ENCODE results near the gene MYT1. TPM values are rescaled to one million over a fixed set of nuclear protein-coding genes. Genes with fewer than 3 reads are reported as not detected.

MYT1 gene
- total and polyA plus RNA-seq, 2 of the 13 experiments (the other 11 are each of a cell fraction or from before 2014, with no cell fraction given): 0.58 to 2.5 TPM

GRCh38 chr20:64146936-64147477, 17.2 kb upstream of the MYT1 start:
- intact Hi-C loops (cut with micrococcal nuclease; ENCODE audit: unreplicated experiment): no loop called here
- WGBS (ENCODE audit: low lambda C conversion rate): 38% methylated on average over 10 of the region's 12 CpGs
- DNase-seq (ENCODE audit: low spot score): no peak
- no peak for FAIRE-seq
- H4K20me1 ChIP-seq (ENCODE audit: insufficient read depth, low read length): no peaks in the 10 kb centered on the region
- TF ChIP-seq MXD3 (CRISPR knock-in tag; IDR thresholded peaks at IDR 0.05): no peak
- POLR2A ChIA-PET: no interaction called here
- no peak for ATAC-seq
- no peak overlapping the region for H3K27ac ChIP-seq (ENCODE audit: extremely low read length, insufficient read depth, low read length)
- H3K27me3 ChIP-seq (ENCODE audit: control insufficient read depth in 1 of 2, insufficient read depth in 2 of 2, low read length in 2 of 2): peaks cover 2 to 21% of the 10 kb centered on the region in 2 experiments; a peak in 3 of 5 replicates
- no peak overlapping the region for H2AFZ ChIP-seq (ENCODE audit: low read length)
- in situ Hi-C loops (cut with HindIII; ENCODE audit: extremely low pct_ligation_motif_present, low pct_unique_long_range_greater_than_20kb): no loop called here
- peaks cover 26% of the 10 kb centered on the region for H3K9me3 ChIP-seq (ENCODE audit: low read length)
- no peak overlapping the region for H3K4me3 ChIP-seq (replicated peaks in 1 of 3; ENCODE audit: insufficient read depth in 1 of 3, low read depth in 2 of 3, low read length in 3 of 3)
- H3K79me2 ChIP-seq (ENCODE audit: insufficient read depth, low read length): no peaks in the 10 kb centered on the region
- H3K4me1 ChIP-seq (ENCODE audit: insufficient read depth, low read length): peaks cover 4% of the 10 kb centered on the region; the same call in 1 of the 2 replicates
- no TSS peak for BruUV-seq (replicated peaks)
- no peaks in the 10 kb centered on the region for H3K36me3 ChIP-seq (replicated peaks in 1 of 2; ENCODE audit: control insufficient read depth in 1 of 2, insufficient read depth in 2 of 2, low read length in 2 of 2)
- H3K9ac ChIP-seq (ENCODE audit: insufficient read depth, low read depth, low read length): no peak overlapping the region
- H3K4me2 ChIP-seq (ENCODE audit: low read depth, low read length): no peak overlapping the region
- CTCF ChIA-PET (ENCODE audit: low intra/inter-chr PET ratio, low total read pairs): no interaction called here

DNA sequence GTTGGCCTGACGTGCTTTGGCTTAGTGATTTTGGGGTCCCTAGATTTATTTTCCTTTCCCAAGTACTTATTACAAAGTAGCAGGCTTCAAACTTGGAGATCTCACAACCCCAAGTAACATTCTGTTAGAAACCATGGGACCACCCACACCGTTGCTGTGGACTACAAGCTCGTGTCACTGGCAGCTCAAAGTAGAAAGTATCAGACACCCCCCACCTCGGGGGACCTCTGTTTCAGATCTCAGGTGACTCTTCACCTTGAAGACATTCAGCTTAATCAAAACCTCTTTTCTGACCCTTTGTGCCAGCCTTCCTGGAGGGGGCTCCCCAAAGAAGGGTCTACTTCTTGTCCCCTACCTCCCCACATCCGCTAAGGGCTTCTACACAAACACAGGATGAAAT, 15.7 kb upstream of the MYT1 start:
- H3K36me3 ChIP-seq (replicated peaks in 1 of 2; ENCODE audit: control insufficient read depth in 1 of 2, insufficient read depth in 2 of 2, low read length in 2 of 2): no peaks in the 10 kb centered on the region
- no peak overlapping the region for H3K4me3 ChIP-seq (replicated peaks in 1 of 3; ENCODE audit: insufficient read depth in 1 of 3, low read depth in 2 of 3, low read length in 3 of 3)
- no peak overlapping the region for H2AFZ ChIP-seq (ENCODE audit: low read length)
- CTCF ChIA-PET (ENCODE audit: low intra/inter-chr PET ratio, low total read pairs): no interaction called here
- no TSS peak for BruUV-seq (replicated peaks)
- H3K9ac ChIP-seq (ENCODE audit: insufficient read depth, low read depth, low read length): no peak overlapping the region
- FAIRE-seq (no peak), DNase-seq (ENCODE audit: low spot score) (no peak), ATAC-seq (no peak)
- 11% methylated on average over 5 of the region's 5 CpGs for WGBS (ENCODE audit: low lambda C conversion rate)
- intact Hi-C loops (cut with micrococcal nuclease; ENCODE audit: unreplicated experiment): no loop called here
- peaks cover 26% of the 10 kb centered on the region for H3K9me3 ChIP-seq (ENCODE audit: low read length)
- H3K79me2 ChIP-seq (ENCODE audit: insufficient read depth, low read length): no peaks in the 10 kb centered on the region
- peaks cover 5 to 23% of the 10 kb centered on the region in 2 experiments; a peak in 4 of 5 replicates for H3K27me3 ChIP-seq (ENCODE audit: control insufficient read depth in 1 of 2, insufficient read depth in 2 of 2, low read length in 2 of 2)
- H4K20me1 ChIP-seq (ENCODE audit: insufficient read depth, low read length): no peaks in the 10 kb centered on the region
- POLR2A ChIA-PET: no interaction called here
- H3K27ac ChIP-seq (ENCODE audit: extremely low read length, insufficient read depth, low read length): no peak overlapping the region
- peaks cover 12% of the 10 kb centered on the region; the same call in 1 of the 2 replicates for H3K4me1 ChIP-seq (ENCODE audit: insufficient read depth, low read length)
- in situ Hi-C loops (cut with HindIII; ENCODE audit: extremely low pct_ligation_motif_present, low pct_unique_long_range_greater_than_20kb): no loop called here
- no peak overlapping the region for H3K4me2 ChIP-seq (ENCODE audit: low read depth, low read length)
- no peak for TF ChIP-seq SNAI1 (CRISPR knock-in tag; IDR thresholded peaks at IDR 0.05; ENCODE audit: borderline replicate concordance)
- no peak for TF ChIP-seq ZNF451 (CRISPR knock-in tag; IDR thresholded peaks at IDR 0.05)
- no peak for TF ChIP-seq ZNF354B (CRISPR knock-in tag; IDR thresholded peaks at IDR 0.05)
- no peak for TF ChIP-seq ZSCAN12 (CRISPR knock-in tag; IDR thresholded peaks at IDR 0.05)
- no peak for TF ChIP-seq ZNF563 (CRISPR knock-in tag; IDR thresholded peaks at IDR 0.05)
- TF ChIP-seq THAP11 (CRISPR knock-in tag; IDR thresholded peaks at IDR 0.05): no peak
- no peak for TF ChIP-seq ZBTB34 (CRISPR knock-in tag; IDR thresholded peaks at IDR 0.05)
- TF ChIP-seq SOX5 (CRISPR knock-in tag; IDR thresholded peaks at IDR 0.05; ENCODE audit: borderline replicate concordance): no peak
- TF ChIP-seq GMEB2 (CRISPR knock-in tag; IDR thresholded peaks at IDR 0.05; ENCODE audit: low read depth): no peak
- TF ChIP-seq ZNF101 (CRISPR knock-in tag; IDR thresholded peaks at IDR 0.05; ENCODE audit: borderline replicate concordance, low read depth): no peak
- TF ChIP-seq ZNF17 (CRISPR knock-in tag; IDR thresholded peaks at IDR 0.05): no peak
- no peak for TF ChIP-seq ONECUT2 (CRISPR knock-in tag; IDR thresholded peaks at IDR 0.05)
- TF ChIP-seq MTERF4 (CRISPR knock-in tag; IDR thresholded peaks at IDR 0.05): no peak

All from HepG2 (cell line).